ENCODE measurements around the gene NOS1AP.
A peak's percentile ranks its signal among the peaks of the same experiment; 100 is the strongest.
"Not testable (repeated sequence)": the region's sequence is repeated elsewhere in the genome, so short reads cannot be mapped to it uniquely, and the experiment has no call there.

Gene NOS1AP

DNA sequence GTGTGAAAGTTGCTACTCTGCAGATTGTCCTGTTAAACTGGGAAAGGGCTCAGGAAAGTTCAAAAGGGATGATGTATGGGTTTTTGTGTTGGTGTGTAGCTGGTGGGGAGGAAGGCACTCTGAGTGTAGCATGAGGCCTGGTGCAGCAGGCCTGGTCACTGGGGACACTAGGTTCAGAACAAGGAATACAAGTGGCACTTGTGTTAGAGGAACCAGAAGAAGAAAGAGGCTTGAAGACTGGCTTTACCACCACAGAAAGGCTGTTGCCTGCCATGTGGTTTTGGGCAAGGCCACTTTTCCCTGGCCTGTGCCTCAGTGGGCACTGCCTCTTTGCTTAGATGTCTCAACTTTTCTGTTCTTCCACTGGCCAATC is 122.8 kb downstream of the NOS1AP start:
- DNase-seq: no peak

DNA sequence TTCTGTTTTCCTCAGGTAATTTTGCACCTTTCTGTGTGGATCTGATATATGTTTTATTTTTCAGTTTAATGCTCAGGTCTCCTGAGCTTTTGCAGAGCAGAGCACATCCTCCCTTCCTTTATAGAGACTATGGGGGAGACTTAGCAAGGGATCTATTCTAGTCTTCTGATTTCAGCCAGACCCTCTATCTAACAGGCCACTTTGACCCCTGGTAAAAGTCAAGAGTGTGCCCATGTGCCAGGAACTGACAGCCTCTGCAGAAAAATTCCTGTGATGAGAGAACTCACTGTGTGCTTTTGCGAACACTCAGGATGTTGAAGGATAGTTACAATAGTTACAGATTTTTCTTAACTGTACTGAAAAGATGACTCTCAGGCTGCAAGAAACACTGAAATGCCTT is 123.3 kb downstream of the NOS1AP start:
- no peak for DNase-seq

DNA sequence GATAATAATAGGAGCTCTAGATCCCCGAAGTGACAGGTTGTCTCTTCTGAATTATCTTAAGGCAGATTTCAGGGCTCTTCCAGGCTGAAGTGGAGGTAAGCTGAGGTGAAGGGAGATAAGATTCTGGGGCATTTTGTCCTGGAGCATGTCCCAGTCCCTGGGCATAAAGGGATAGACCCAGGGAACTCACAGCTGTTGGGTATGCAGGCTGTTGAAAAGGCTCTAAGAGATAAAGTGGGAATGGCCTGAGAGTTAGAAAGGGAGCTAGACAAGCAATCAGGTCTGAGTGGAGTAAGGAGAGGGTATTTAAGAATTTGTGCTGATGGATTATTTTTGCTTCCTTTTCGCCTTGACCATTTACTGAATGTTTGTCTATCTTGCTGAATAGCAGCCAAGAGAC is 123.7 kb downstream of the NOS1AP start:
- DNase-seq: no peak

DNA sequence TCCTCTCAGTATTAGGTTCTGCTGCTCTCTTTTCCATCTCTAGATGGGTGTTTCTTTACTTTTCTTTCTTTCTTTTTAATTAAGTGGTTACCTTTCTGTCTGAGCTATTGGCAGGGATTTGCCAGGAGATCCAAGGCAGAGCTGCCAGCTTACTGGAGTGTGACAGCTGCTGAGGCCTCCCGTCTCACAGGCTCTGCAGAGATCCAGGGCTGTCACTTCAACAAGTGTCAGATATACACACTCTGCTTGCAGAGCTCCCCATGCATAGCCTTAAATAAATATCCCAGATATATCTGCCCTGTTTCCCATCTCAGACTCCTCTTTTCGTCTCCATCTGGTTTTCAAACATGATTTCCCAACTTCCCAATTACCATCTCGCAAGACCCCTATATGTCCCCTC is 124.3 kb downstream of the NOS1AP start:
- DNase-seq: no peak

DNA sequence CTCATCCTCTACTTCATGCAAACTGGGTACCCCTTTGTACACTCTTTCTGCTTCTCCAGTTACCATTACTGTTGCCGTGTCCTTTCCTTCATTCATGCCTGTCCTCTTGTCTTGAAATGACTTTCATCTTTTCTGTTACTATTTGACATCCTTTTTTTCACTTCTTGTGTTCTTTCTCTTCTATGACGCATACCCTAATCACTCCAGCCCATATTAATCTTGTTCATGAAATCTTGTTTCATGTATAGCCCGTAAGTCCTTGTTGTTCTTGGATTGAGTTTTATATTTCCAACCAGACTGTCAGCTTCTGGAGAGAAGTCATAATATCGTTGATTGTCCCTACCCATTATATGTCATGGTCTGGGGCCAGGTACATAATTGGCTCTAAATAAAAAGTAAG is 126.1 kb downstream of the NOS1AP start:
- DNase-seq: no peak

DNA sequence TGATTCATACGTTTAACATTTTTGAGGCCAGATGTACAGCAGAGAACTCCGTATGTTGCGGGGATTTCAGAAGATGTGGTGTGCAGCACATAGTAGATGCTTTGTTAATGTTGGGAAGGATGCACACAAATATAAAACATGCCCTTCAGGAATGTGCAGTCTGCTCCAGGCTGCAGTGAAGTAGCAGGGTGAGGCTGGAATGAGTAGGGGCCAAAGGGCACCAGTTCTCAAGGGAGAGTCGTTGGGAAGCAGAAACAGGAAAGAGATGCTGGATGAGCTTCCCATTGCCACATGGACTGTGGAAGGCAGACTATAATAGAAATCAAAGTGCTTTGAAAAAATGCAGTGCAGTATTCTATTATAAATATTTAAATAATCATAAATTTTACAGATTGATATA is 126.9 kb downstream of the NOS1AP start:
- no peak for DNase-seq

DNA sequence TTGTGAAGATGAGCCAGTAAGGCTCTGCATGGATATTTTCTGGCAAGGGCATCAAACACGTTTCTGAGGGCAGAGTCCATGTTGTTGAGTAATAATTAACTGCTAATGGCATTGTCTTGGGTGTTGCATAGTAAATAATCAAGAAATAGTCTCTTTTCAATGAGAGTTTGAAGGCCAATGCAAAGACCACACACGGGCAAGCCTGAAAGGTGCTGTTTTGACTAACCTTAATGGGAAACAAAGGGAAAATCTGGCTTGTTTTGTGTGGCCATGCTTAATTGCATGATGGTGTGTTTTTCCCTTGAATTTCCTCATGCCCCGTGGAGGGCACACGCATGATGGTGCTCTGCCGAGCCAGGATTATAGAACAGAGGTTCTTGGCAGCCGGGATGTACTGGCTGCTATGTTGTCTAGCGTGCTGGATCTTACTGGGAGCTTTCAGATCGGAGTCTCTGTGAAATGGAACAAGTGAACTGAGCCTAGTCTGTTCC is 127.6 kb downstream of the NOS1AP start:
- no peak for DNase-seq

DNA sequence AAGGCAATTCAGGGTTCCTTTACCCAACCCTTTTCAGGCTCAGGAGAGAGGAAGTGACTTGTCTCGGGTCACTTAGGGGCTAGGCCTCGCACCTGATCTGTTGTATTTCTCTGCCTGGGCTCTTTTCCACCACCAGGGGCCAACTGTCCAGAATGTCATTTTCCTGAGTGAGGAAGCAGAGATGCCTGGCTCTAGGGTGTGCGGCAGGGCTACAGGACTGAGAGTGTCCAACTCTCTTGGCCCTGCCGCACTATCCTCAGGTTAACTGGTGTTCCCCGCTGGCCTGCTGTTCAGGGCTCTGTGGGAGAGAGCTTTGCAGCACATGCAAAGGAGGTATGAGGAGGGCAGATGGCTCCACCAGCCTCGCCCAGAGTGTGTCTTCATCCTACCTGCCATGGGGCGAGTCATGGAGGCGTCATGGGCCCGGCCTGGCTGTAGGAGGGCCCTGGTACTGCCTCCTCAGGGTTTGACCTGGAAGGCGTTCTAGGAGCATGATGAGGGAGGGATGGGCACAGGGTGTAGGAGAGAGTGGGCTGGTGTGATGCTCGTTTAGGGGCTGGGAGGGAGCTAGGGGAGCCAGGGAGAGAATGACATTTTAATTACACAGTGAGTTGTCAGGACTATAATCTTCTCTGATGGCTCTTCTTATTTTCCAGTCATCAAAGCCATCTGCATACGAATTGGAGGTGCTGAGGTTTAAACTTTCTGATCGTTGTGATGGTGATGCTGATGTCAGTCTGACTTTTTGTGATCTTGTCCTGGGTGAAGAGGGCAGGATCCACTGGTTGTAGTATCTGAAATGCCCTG is 128.3 kb downstream of the NOS1AP start:
- DNase-seq: no peak

DNA sequence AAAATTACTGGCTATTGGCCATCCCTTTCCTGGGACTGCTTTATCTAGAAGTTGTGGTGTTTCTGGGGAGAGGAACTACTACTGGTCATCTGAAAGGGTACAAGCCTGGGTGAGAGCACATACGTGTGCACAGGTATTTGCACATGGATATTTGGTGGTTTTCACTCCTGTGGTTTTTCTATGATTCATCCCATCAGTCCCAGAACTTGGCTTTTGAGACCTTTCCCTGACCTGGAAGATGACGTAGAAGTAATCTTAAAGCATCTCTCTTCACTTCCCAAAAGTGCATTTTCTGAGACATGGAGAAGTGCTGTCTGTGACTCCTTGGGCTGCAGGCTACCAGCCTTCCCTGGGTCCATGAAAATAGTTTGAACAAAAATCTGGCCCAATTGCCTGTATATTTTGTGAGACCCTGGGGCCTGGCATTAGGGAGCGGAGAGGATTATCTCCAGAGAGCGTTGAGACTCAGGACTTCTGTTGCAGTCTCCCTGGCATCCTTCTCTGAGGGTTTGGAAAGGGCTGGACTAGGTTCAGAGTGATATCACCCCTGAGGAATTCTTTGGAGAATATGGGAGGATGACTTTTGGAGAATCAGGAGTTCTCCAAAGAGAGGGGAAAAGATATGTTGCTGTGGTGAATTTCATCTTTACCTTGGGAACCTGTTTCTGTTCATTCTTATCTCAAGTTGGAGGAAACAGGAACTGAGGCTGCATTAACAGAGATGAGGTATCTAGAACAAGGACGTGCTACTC is 130.8 kb downstream of the NOS1AP start:
- no peak for DNase-seq

DNA sequence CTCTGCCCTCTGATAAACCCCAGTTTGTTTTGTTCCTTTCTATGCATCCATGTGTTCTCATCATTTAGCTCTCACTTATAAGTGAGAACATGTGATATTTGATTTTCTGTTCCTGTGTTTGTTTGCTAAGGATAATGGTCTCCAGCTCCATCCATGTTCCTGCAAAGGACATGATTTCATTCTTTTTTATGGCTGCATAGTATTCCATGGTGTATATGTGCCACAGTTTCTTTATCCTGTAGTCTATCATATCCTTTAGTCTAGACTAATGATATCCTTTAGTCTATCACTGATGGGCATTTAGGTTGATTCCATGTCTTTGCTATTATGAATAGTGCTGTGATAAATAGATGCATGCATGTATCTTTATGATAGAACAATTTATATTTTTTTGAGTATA is 131.6 kb downstream of the NOS1AP start:
- not testable (repeated sequence) for DNase-seq

DNA sequence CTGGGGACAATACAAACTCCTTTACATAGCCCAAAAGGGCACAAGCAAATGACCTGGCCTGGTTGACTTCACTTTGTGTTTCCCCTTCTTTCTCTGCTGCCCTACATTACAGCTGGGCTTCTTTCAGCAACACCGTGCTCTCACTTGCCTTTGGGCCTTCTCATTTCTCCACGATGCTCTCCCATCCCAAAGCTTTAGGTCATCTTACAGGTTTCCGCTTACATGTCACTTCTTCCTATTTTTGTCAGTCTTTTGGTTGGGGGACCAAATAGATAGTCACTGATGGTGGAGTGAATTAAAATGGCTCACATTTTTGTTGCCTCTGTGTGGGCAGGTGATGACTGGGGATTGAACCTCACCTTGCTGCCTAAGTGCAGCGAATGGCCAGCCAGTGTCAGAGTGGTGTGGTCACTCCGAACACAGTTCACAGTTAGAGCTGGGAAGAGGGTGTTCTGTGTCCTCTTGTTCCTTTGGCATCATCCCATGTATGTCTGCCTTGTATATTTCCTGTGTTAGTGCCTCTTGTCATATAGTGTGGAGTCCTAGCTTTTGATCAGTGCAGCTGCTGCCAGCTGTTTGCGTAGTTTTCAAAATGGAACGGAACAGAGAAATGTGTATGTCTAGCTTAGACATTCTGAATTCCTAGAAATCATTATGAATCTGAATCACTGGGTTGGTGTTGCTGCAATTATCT is 134.8 kb downstream of the NOS1AP start:
- DNase-seq: no peak

DNA sequence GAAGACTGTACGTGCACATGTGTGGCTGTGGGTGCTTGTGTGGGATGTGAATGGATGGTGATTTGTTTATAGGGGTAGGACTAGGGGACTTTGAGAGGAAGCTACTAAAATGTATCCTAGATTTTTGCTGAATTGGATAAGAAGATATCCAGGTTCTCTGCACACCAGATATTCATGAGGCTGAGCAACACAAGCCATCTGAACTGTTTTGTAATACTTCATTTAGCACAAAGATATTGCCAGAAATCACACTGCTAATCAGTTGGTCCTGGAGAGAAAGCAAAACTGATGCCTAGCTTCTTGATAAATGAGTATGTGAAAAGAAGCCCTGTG is 135.3 kb downstream of the NOS1AP start:
- DNase-seq: no peak

DNA sequence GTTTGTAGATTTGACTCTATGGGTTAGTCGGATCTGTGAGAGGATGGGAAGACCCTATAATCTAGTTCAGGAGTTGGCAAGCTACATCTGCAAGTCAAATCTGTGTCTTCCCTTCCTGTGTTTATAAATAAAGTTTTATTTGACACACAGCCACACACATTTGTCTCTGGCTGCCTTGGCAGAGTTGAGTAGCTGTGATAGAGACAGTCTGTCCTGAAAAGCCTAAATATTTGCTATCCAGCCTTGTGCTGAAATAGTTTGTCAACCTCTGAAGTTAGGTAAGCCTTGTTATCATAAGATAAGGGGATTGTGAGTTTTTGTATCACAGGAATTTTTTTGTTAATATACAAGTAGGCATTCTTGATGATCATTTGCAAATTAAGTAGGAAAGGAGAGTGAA is 136.8 kb downstream of the NOS1AP start:
- DNase-seq: no peak

DNA sequence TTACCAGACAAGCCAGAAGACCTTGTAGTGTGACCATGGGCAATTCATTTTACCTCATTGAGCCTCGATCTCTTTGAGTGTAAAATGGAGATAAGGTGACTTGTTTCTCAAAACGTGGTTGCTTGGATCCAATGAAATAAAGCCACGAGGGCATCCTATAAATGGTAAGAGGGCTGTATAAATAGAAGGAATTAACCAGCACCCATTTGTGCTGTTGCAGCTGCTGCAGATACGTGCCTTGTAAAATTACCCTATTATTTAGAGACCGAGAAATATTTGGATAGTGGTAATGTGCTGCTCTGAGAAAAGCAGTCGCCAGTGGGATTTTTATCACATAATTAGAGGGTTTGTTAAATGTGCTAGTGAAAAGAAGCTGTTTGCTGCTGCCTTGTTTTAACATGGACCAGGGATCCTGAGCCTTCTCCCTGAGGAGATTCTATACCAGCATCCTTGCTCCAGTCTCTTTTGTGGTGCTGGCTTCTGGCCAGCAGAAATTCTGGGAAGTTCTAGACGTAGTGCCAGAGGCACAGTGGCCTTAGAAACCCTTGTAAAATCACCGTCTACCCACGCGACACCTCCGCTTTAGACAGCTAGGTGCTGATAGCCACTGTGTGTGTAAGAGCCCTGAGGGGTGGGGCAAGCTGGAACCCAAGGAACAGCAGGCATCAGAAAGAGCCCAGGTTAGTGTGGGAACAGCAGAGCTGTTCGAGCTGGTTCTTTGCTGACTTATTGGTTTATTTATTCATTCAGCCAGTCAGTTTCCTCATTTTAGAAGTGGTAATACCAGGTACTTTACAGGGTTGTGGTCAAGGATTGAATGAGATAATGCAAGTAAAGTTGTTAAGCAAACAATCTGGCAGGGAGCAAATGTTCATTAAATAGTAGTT is 137.5 kb downstream of the NOS1AP start:
- peak in 3 of 51 donors; percentile 6 to 33 (median 16) for DNase-seq

DNA sequence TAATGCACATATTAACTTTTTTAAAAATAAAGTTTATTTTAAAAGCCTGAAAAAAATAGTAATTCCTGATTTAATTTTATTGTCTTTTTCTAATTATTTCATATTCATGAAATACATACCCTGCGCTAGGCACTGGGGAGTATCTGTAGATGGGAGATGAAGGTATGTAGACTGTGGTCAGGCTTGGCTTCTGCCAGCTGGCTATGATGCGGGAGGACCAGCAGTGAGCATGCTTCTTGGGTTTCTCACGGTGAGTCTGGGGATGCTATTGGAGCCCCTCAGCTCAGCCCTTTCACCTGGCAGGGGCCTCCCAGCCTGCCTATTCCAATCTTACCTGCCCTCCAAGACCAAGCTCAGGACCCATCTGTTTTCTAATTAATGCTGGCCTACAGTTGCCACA is 138.4 kb downstream of the NOS1AP start:
- no peak for DNase-seq

DNA sequence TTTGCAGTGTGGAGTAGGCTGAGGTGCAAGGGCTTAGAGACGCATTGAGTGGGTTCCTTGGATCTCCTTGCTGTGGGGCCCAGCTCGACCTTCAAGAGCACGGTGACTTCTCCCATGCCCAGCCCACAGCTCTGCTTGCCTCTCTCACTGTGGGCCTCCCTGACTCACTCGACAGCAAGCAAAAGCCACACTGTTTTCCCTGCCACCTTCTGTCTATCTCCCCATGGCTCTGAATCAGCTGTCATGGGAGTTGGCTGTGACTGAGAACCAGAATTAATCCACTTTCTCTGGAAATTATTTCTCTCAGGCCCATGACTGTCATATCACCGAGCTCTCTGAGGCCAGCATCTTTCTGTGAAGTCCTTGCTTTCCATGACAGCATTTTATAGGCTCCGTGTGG is 140.7 kb downstream of the NOS1AP start:
- DNase-seq: peak in 1 of 51 donors; percentile 67

DNA sequence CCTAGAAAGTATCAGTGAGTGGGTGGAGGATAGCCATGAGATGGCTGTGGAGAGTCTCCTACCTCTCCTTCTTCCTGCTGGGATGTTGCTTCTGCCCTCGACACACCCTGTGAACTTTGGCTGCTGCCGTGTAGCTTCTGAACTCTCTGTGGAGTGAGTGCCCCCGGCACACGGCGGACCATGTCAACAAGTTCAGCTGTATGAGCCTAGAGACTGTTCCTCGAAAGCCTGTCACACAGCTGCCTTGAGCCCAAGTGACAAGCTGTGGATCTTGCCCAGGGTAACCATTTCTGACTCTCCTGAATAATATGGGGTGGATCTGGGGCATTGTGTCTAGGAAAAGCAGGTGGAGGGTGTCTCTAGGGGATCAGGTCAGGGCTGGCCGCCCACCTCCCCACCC is 143.2 kb downstream of the NOS1AP start:
- no peak for DNase-seq

DNA sequence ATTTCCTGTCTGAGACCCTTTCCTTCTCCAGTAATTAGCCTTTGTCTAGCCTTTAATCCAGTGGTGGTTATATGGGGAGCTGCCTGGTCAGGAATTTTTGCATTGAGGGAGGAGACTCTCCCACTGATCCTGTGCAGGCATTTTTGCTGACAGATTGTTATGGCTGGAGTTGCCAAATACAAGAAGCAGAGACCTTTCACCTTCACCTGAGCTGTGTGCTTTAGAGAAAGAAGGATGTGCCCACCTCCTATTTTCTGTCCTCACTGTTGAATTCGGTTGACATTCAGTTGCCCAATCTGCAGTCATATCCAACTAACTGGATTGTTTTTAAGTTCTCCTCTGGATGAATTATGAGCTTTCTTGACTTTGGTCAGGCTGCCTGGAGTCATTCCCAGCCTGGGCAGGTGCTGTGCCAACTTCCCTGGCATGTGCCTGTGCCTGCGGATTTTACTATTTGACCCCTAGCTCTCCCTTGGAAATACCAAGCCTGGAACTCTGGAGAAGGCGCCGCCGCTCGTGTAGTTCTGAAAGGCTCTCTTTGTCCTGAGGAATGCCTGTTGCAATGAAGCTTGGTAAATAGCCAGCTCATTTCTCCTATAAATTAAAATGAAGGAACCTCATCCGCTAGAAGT is 143.9 kb downstream of the NOS1AP start:
- peak in 37 of 51 donors; percentile 16 to 78 (median 44) for DNase-seq

DNA sequence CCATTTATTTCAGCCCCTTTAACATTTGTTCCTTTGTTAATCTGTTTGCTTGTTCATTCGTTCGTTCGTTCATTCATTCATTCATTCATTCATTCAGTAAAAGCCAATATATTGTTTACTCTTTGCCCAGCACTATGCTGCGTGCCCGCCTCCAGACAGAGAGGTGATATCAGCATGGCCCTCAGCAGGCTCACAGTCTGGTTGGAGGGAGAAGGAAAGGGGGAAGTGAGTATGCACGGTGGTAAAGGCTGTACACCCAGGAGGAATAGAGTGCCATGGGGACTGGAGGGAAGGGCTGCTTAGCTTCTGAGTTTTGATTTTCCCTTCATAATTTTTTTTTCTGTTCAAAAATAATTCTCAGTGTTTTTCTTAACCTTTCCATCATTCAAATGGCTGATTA is 144.7 kb downstream of the NOS1AP start:
- DNase-seq: no peak

DNA sequence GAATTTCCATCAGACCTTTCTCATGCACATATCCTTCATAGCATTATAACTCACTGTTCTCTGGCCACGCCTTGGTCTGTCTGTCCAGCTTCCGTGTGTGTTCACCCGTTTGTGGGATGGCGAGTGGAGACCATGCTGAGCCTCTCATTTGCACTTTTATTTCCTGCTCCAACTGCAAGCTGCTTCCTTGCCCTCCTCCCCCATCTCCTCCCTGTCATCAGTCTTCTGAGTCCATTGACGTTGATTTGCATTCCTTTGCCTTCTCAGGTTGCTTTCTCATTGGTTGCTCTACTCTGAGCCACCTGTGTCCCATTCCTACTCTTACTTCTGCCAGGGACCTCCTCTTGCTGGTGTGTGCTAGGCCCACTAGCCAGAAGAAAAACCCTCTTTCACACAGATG is 146.4 kb downstream of the NOS1AP start:
- DNase-seq: no peak

DNA sequence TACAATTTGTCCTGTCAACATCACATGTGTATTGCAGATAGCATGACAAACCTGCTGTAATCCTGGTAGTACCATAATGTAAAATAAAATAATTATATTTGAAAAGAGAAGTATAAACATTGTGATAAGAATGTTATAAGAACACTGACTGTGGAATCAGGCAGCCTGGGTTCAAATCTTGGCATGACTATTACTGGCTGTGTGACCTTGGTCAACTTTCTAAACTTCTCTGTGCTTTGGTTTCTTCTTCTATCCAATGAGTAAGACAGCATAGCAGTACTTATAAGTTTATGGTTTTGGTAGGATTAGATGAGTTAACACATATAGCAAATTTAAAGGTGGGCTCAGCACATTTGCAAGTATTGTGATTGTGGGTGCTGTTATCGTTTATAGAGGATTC is 147.1 kb downstream of the NOS1AP start:
- no peak for DNase-seq
